HG02763 (cell line): ENCODE measurements around the gene NOTCH2.

Experiments
- ATAC-seq: cut with Tn5 transposase; IDR thresholded peaks from one replicate; pipeline ENCODE4 v1.9.1; 2021; ENCODE audit warnings: mild to moderate bottlenecking, moderate library complexity; ENCODE audit not compliant: unreplicated experiment

Gene NOTCH2

DNA sequence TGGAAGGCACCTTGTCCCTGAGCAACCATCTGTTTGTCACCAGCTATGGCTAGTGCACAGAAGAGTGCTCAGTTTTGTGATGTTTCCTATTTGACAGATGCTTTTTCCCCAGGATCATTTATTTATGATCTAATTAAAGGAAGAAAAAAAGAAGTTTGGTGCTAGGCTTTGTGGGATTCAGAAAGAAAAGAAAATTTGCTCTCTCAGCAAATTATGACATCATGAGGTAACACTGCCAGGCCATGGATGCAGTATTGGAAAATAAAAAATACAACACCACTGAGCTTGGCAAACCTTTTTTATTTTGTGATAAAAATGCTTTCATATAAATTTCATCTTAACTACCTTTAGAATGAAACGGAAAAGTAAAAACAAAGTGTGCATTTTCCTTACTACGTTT, 157.7 kb downstream of the NOTCH2 start:
- no peak for ATAC-seq

GRCh38 chr1:119910618-119911017, 158.8 kb downstream of the NOTCH2 start:
- no peak for ATAC-seq

- ATAC-seq = no peak
These were observed 159.4 kb downstream of the NOTCH2 start for GRCh38 chr1:119909890-119910596.

GRCh38 chr1:119908661-119909060, 160.8 kb downstream of the NOTCH2 start:
- ATAC-seq = no peak

- no peak for ATAC-seq
These were observed 162.4 kb downstream of the NOTCH2 start for GRCh38 chr1:119906927-119907652.

GRCh38 chr1:119903443-119903835, 166.0 kb downstream of the NOTCH2 start:
- ATAC-seq = no peak

GRCh38 chr1:119902775-119903442, 166.6 kb downstream of the NOTCH2 start:
- ATAC-seq = no peak

DNA sequence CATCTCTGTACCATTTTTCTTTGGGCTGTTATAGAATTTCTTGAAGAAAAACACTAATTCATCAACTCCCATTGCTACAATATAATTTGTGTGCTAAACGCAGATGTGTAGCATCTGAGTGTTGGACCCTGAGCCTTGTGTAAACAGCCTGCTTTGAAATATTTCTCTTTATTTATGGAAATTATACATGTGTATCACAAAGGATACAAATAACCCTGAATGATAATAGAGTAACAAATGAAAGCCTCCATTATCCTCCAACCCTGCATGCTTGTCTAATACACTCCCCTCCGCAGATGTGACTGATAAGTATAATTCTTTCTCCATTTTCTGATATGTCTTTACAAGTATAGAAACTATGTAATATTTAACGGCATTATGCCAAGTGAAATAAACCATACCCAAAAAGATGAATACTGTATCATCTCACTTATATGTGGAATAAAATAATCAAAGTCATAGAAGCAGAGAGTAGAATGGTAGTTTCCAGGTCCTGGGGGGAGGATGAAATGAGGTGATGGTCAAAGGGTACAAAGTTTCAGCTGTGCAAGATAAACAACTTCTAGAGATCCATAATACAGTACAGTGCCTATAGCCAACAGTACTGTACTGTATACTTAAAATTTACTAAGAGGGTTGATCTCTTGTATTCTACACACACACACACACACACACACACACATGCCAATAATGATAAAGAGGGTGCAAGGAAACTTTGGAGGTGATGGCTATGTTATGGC, 170.3 kb downstream of the NOTCH2 start:
- no peak for ATAC-seq

DNA sequence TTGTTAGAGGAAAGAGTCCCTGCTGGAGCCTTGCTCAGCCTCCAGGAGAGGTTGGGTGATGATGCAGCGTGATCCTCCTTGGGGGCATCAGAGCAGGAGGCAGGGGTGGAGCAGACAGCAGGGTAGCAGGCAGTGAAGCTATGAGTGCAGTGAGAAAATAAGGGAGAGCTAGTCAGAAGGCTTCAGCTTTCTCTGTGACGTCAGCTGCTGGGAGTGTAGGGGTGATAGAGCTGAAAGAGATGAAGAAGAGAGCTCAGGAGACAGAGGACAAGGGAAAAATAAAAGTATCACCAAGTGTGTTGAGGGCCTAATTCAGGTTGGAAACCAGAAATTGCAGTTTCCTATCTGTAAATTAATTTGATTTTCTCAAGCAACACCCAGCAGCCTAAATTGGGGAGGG, 170.9 kb downstream of the NOTCH2 start:
- no peak for ATAC-seq

- ATAC-seq = no peak
These were observed 173.2 kb downstream of the NOTCH2 start, which contains the start of gene ADAM30 for GRCh38 chr1:119896303-119896702. Gene ADAM30, minus strand, starts transcription at chr1:119896515. Its CDS starts 179 bp downstream, at chr1:119896336.

GRCh38 chr1:119895102-119895501, 174.4 kb downstream of the NOTCH2 start:
- no peak for ATAC-seq

DNA sequence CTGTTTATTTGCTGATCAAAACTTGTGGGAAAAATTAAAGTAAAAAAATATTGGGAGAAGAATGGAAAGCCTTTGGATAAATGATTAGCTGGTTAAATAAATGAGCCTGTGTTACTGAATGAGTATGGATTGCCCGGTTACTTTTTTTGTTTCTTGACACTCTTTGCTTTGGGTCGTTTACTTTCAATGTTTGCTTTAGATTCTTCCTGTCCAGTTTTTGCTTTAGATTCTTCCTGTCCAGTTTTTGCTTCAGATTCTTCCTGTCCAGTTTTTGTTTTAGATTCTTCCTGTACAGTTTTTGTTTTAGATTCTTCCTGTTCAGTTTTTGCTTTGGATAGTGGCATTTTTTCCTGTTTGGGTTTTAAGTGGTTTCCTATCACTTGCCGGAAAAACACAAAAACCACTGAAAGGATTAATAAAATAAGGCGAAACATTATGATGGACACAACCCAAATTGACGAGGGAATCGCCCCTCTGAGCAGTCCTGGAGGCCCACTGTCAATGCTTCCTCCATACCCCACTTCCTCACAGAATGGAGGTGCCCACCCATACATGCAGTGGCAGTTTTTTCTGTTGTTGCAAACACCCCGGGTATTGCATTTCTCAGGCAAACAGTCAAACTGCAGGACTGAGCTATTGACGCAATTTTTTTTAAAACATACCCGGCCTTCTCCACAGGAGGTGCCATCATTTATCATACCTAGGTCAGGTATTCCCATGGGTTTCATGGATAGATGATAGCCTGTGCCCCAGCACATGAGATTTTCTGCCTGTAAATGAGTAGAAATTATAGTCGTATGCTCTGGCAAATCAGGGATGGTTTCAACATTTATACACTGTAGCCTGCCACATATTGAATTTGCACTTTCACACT, 175.4 kb downstream of the NOTCH2 start:
- no peak for ATAC-seq

- no peak for ATAC-seq
These were observed 176.1 kb downstream of the NOTCH2 start for GRCh38 chr1:119893238-119893791.

DNA sequence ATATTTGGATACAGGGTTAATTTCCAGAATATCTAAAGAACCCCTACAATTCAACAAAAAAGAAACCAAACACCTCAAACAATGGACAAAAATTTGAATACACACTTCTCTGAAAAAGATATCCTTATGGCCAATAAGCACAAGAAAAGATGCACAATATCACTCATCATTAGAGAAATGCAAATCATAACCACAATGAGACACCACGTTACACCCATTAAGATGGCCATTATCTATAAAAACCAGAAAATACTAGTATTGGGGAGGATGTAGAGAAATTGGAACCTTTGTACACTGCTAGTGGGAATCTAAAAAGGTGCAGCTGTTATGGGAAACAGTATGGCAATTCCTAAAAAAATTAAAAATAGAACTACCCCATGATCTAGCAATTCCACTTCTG, 178.1 kb downstream of the NOTCH2 start:
- ATAC-seq = no peak

DNA sequence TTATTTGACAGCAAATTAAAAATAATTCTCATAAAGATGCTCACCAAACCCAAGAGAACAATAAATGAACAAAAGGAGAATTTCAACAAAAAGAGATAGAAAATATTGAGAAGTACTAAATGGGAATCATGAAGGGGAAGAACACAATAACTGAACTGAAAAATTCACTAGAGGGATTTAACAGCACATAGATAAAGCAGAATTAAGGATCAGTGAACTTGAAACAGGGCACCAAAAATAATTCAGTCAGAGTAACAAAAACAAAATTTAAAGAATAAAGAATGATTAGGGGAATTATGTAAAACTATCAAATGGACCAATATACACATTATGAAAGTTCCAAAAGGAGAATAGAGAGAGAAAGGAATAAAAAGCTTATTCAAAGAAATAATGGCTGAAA, 181.0 kb downstream of the NOTCH2 start:
- ATAC-seq = no peak

- ATAC-seq = no peak
These were observed 182.0 kb downstream of the NOTCH2 start for GRCh38 chr1:119887427-119887826.

- no peak for ATAC-seq
These were observed 183.3 kb downstream of the NOTCH2 start for GRCh38 chr1:119885903-119886783.

DNA sequence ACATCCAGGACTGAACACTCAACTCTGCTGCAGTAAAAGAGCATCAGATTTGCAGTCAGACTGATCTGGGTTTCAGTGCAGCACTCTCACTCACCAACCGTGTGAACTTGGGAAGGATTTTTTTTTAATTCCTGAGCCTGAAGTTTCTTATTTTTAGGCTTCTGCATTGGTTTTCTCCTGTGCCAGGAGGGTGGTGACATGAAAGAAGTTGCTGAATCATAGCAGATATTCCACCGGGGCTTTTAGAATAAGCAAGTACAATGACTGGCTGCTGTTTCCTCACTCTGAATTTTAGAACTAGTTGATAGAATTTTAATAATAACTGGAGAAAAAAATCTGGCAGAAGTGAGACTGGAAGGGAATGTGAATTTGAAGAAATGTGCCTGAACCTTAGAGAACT, 184.8 kb downstream of the NOTCH2 start:
- no peak for ATAC-seq

GRCh38 chr1:119883826-119884225, 185.6 kb downstream of the NOTCH2 start:
- ATAC-seq = no peak
